GM12892 (cell line): ENCODE measurements around the gene S100A8.

Experiments
- POLR2AphosphoS5 ChIP-seq: IDR thresholded peaks from 2 replicates; pipeline ENCODE4 v1.6.1; 2011; ENCODE audit warnings: low read depth, low read length, control low read depth
- TAF1 ChIP-seq: IDR thresholded peaks from 2 replicates; pipeline ENCODE4 v1.6.1; 2011; ENCODE audit warnings: low read depth, mild to moderate bottlenecking, control low read depth, low read length, borderline replicate concordance

DNA sequence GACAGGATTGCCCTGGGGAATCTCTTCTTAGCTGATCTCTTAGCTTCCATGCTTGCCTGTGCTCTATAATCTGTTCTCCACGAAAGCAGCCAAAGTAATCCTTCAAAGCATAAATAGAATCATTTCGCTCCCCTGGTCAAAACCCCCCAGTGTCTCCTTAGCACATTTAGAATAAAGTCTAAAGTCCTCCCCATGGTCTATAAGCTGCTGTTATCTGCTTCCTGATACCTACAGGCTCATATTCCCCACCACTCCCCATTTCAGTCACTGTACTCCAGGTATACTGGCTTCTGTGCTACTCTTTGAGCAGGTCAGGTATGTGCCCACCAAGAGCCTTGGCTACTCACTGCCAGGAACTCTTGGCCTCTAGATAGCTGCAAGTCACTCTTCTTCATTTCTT, 18.3 kb downstream of the S100A8 start:
- TF ChIP-seq TAF1 (no peak), POLR2AphosphoS5 (no peak)
